ENCODE results near the gene SMIM20.

Gene SMIM20

DNA sequence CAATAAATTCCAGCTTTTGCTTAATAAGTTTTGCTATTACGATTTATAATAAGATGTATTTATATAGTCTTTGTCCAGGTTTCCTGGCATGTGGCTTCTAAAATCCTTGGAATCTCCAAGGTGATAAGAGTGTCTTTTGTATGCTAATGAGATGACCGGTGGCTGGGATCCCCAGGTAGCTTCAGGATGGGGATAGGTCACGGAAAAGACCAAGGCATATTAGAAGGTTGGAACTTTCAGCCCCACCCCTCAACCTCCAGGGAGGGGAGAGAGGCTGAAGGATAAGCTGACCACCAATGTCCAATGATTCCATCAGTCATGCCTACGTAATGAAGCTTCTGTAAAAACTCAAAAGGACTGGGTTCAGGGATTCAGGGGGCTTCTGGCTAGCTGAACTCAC lies 41.7 kb downstream of the SMIM20 start:
- no peak for DNase-seq (ENCODE audit: low read depth)

DNA sequence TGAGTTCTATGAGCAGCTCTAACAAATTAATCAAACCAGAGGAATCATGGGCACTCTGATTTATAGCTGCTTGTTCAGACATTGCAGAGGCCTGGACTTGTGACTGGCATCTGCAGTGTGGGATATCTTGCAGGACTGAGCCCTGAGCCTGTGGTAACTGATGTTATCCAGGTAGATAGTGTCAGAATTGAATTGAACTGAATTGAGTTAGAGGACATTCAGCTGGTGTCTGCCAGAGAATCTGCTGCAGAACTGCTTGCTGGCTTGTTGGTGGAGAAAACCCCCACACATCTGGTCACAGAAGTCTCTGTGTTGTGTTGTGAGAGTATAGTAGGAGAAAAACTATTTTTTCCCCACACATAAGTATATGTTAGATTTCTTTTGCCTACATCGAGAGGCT lies 42.2 kb downstream of the SMIM20 start:
- no peak for DNase-seq (ENCODE audit: low read depth)

DNA sequence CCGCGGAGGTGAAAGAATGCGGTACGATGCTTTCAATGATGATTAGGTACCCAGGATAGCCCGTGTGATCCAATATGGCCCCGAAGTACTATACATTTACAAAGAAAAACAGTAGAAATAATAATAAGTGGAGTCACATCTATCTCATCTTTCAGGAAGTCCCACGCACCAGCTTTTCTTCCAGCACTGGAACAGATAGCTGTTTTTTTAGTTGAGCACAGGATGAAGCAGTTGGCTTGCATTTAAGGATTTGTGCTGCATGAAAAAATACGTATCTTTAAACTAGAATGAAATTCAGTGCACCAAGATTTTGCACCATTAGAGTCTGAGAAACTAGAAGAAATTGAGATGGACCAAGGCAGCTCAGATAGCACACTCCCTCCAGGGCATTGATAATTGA lies 44.1 kb downstream of the SMIM20 start:
- no peak for DNase-seq (ENCODE audit: low read depth)

DNA sequence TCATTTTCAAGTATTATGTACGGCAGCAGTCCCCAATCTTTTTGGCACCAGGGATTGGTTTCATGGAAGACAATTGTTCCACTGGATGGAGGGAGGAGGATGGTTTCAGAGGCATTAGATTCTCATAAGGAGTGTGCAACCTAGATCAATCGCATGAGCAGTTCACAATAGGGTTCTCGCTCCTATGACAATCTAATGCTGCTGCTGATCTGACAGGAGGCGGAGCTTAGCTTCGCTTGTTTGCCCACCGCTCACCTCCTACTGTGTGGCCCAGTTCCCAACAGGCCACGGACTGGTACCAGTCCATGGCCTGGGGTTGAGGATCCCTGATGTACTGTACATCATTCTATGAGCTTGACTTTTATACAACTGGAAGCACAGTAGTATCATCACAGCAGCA lies 48.4 kb downstream of the SMIM20 start:
- DNase-seq (ENCODE audit: low read depth): no peak

DNA sequence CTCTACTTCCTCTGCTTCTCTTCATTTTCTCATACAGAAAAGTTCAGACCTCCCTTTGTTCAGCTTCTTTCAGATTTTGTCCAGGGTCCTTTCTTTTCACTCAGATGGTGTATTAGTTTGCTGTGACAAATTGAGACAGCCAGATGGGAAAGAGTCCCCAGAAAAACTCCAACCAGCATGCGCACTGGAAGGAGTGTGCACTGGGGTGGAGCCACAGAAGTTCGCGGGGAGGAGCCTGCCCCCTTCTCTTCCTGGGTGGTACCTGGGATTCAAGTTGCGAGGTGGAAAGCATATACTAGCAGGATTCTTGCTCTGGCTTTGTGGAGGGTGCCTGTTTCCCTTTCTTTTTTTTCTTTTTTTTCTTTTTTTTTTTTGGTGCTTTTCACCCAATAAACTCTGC lies 51.6 kb downstream of the SMIM20 start:
- DNase-seq (ENCODE audit: low read depth): no peak

DNA sequence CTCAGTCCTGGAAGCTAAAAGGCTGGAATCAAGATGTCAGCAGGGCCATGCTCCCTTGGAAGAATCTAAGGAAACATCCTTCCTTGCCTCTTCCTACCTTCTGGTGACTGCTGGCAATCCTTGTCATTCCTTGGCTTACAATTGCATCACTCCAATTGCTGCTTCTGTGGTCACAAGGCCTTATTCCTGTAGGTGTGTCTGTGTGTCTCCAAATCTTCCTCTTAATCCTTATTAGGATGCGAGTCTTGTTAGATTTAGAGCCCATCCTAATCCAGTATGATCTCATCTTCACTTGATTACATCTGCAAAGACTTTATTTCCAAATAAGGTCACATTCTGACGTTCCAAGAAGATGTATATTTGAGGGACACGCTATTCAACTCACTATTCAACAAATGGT lies 52.2 kb downstream of the SMIM20 start:
- no peak for DNase-seq (ENCODE audit: low read depth)

DNA sequence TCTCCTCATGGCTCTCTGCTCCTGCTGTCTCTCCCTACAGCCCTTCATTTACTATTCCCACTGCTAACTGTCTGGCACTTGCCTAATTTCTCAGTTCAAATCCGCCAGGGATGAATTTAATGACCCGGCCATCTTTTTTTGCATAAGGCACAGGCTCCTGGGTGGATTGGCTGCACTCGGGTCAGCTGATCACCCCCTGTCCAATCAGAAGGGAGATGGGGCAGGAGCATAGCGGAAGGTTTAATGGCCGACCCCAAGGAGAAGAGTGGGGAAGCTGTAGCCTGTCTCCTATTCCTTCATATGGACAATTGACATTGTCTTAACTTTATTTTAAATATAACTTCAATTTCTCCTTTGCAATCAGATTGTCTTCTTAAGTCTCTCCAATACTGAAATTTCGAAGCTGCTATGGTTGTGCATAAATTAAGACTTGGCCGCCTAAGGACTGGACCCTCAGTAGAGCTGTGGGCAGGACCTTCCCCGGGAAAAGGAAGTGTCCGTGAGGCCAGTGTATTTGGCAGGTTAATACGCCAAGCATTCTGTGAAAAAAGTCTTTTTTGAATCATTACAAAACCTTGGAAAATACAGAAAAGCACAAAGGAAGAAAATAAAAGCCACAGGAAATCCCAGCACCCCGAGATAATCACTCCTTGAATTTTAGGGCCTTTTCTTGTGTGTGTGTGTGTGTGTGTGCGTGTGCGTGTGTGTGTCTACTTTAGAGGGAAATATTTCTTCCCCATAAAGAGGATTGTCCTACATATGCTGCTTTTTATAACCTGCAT lies 55.5 kb downstream of the SMIM20 start:
- DNase-seq (ENCODE audit: low read depth): no peak

DNA sequence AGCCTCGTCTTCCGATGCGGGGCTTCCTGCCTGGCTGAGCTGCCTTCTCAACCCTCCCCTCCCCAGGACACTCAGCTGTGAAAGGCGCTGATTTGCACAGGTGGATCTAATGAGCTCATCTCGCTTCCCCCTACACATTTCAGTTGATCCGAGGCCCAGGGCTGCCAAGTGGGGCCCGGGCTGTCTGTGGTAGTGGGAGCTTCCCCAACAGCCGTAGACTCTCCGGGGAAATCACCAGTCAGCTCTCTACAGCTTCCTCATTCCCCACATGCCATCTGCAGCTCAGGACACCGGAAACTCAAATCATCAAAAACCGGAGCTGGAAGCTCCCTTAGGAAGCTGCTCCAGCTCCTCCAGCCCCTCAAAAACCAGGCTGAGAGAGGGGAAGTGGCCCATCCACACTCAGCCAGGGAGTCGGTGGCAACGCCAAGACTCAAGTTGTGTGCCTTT lies 56.2 kb downstream of the SMIM20 start:
- DNase-seq (ENCODE audit: low read depth): no peak

DNA sequence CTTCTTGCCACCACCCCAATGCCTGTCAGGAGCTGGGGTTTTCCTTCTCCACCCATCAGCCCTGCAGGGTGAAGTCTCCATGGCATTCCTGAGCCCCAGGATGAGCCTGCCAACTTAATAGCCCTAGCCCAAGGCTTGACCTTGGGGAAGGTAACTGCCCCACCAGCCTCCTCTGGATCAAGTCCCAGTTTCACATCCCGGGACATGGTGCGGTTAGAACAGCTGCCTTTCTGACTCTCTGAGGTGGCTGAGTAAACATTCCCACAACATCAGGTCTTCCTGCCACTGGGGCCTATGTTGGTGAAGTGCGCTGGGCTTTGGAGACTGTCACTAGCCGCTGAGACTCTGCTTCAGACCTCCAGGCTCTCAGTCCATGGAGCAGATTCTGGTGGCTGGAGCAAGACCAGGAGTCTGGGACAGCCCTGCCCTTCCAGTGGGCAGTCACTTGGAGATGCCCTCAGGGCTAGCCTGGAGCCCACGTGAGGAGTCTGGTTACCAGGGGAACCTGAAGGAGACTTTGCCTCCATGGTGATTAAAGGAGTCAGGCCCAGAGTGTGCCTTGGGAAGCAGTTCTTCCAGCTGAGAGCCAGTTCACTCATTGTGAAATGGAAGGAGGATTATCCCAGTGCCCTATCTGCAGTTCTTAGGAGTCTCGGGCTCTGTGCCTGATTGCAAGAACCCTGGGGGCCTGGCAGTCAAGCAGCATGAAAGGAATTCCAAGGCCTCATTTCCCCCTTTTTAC lies 56.8 kb downstream of the SMIM20 start:
- no peak for DNase-seq (ENCODE audit: low read depth)

DNA sequence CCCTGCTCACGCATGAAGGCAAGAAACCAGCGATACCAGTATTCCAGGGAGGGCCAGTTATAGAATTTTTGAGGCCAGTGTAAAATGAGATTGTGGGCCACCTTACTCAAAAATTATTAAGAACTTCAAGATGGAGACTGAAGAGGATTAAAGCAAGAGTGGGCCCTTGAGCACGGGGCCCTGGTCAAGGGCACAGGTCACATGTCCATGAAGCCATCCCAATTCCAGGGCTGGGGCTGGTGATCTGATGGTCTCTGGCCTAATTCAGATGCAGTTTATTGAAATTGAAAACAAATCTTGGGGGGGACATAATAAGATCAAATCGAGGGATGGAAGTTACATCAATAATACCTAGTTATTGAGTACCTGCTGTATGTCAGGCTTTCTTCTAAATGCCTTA lies 58.3 kb downstream of the SMIM20 start:
- no peak for DNase-seq (ENCODE audit: low read depth)

DNA sequence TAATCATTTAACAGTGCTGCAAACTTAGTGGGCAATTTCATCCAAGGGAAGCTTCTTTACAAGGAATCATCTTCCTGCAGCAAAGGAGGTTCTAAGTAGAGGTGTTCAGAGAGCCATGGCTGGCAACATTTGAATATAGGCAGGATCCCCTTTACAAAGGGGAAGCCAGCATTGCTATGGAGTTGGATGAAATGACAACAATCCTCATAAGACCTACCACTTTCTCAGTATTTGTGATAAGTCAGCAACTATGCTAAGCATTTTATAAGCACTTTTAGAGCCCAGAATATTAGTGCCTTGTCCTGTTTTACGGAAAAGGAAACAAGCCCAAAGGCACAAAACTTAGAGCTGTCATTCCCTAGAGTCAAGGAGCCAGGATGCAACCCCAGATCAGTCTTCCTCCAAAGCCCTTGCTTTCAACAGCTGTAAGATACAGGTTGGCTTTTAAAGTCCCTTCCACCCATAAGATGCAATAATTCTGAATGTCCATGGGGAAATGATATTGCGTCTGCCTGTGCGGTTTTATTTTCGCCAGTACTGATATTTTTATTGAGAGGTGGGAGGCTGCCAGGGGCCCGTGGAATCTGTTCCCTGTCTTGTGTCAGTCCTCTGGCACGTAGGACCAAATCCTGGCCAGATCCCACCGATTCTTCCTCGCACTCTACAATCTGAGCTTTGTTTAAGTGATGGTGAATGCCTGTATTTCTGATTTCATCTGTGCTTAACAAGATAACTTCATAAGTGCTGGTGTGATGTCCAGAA lies 59.1 kb downstream of the SMIM20 start:
- no peak for DNase-seq (ENCODE audit: low read depth)

DNA sequence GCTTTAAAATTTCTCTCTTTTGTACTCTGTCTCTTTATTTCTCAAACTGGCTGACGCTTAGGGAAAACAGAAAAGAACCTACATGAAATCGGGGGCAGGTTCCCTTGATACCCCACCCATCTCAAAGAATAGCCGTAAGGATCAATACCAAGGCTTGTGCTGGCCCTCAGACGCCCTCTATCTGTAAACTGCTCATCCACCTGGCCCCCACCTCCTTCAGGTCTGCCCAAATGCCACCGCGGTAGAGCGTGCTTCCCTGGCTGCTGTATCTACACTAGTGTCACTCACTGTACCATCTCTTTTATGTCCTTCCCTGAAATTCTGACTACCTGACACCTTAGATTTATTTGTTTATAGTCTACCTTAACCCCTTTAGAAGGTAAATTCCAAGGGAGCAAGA lies 62.8 kb downstream of the SMIM20 start:
- no peak for DNase-seq (ENCODE audit: low read depth)

DNA sequence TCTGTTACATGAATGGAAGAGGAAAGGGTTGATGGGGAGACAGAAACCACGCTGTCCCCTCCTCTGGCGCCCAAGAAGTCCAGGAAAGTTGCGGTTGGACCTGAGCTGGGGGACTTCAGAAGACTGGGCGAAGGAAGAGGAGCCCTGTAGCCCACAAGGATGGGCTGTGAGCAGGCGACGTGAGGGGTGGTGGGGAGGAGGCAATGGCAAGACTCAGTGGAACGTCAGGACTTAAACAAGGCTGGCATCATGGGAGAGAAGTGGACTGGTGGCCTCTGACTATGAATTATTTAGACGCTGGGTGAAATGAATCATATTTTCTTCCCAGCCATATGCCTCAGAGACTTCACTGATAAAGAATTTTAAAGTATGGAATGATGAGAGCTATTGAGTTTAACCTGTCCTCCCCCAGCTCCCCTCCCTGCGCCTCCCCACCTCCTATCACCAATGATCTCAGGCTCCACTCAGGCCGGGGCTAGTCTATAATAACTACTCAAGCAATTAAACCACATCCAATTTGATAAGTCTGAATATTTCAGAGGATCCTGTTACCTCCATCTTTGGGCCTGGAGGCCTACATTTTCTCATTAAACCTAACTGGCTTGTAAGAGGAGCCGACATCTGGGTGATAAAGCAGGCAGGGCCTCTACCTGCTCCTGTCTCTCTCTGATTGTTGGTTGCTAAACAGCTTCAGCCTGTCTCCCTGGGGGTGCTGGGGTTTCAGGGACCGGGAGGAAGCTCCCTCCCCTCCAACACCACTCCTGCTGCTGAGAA lies 63.6 kb downstream of the SMIM20 start:
- DNase-seq (ENCODE audit: low read depth): no peak

DNA sequence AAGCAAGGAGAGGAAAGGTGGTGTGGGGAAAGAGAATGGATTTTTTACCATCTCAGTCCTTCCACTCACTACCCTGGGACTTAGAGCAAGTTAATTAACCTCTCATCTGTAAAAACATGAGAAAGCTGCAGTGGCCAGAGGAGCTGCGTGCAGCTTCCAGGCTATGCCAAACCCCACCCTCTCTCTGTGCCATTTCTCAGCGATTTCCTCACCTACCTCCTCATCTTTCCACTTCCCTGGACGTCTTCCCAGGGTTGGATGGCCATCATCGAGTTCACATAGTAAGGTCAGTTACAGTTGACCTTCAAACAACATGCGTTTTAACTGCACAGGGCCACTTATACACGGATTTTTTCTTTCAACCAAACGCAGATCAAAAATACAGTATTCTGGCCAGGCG lies 64.3 kb downstream of the SMIM20 start:
- DNase-seq (ENCODE audit: low read depth): no peak
